RWPE1 (cell line): Measurements from ENCODE around the gene HAND2.

Source experiments
- CTCF ChIA-PET: fragments of 350-600 bp; sonication (Branson Sonifier 250); formaldehyde crosslinking; extraction: SDS; loops from one replicate; lab custom pipeline; 2021; lab: Yijun Ruan, JAX
- POLR2A ChIA-PET: fragments of 400-600 bp; formaldehyde crosslinking; extraction: SDS; loops from one replicate; lab custom pipeline; 2020; ENCODE audit warnings: antibody characterized with exemption; ENCODE audit not compliant: low non-redundant PET; lab: Yijun Ruan, JAX
- DNase-seq: peaks from one replicate; pipeline ENCODE4 v3.0.0; 2012; ENCODE audit warnings: low spot score
- H3K27ac ChIP-seq: fragments of 450-650 bp; 2 replicates; pipeline ENCODE4 v1.5.1; 2017
- CTCF ChIP-seq: fragments of 450-650 bp; conservative IDR thresholded peaks from 2 replicates; pipeline ENCODE4 v1.5.1; 2017; ENCODE audit warnings: low read depth, mild to moderate bottlenecking

Gene HAND2

GRCh38 chr4:173490817-173491528, 39.1 kb downstream of the HAND2 start:
- ChIA-PET CTCF (interaction anchor here (0.6 kb wide), 3 partner anchors 12 to 363 kb away, joined by 4 to 10 read pairs (median 4); no protein-coding TSS in a partner anchor), POLR2A (no interaction called here)
- no peak for DNase-seq
- no peak overlapping the region for H3K27ac ChIP-seq
- TF ChIP-seq CTCF: no peak

GRCh38 chr4:173490256-173490655, 39.8 kb downstream of the HAND2 start:
- ChIA-PET POLR2A (no interaction called here), CTCF (interaction anchor here (0.6 kb wide), 2 partner anchors 13 to 26 kb away, joined by 4 read pairs; no protein-coding TSS in a partner anchor)
- TF ChIP-seq CTCF: no peak
- DNase-seq: no peak
- no peak overlapping the region for H3K27ac ChIP-seq

GRCh38 chr4:173489514-173489913, 40.5 kb downstream of the HAND2 start:
- DNase-seq: no peak
- TF ChIP-seq CTCF: no peak
- CTCF ChIA-PET: no interaction called here
- POLR2A ChIA-PET: no interaction called here
- H3K27ac ChIP-seq: no peak overlapping the region

GRCh38 chr4:173488656-173489055, 41.4 kb downstream of the HAND2 start:
- ChIA-PET CTCF (no interaction called here), POLR2A (no interaction called here)
- TF ChIP-seq CTCF: no peak
- no peak overlapping the region for H3K27ac ChIP-seq
- DNase-seq: no peak

GRCh38 chr4:173488074-173488473, 42.0 kb downstream of the HAND2 start:
- H3K27ac ChIP-seq: no peak overlapping the region
- TF ChIP-seq CTCF: no peak
- DNase-seq: no peak
- ChIA-PET POLR2A (no interaction called here), CTCF (interaction anchor here (0.6 to 0.7 kb wide), 2 partner anchors 11 to 651 kb away, joined by 3 read pairs; no protein-coding TSS in a partner anchor)

GRCh38 chr4:173486714-173487392, 43.2 kb downstream of the HAND2 start:
- H3K27ac ChIP-seq: no peak overlapping the region
- TF ChIP-seq CTCF: no peak
- ChIA-PET POLR2A (no interaction called here), CTCF (no interaction called here)
- no peak for DNase-seq
